ENCODE results near the gene DSG1. TPM values are rescaled to one million over a fixed set of nuclear protein-coding genes. Genes with fewer than 3 reads are reported as not detected.

DSG1 gene
- not detected in 2 replicates for total RNA-seq

GRCh38 chr18:31317860-31318259 lies at the start of gene DSG1:
TSS of gene DSG1 (plus strand) at chr18:31318160. CDS start at chr18:31318301, 141 bp downstream.

GRCh38 chr18:31376477-31376876 lies 58.5 kb downstream of the DSG1 start, which contains the start of gene DSG4:
TSS of gene DSG4 (plus strand) at chr18:31376777. CDS start at chr18:31376912, 135 bp downstream.

Other genes starting within 250 kb of the DSG1 start
- 0.07 and 0.20 TPM in 2 replicates for gene DSC2, start 215.7 kb upstream of the DSG1 start, total RNA-seq
- gene DSC1, start 155.3 kb upstream of the DSG1 start, total RNA-seq: not detected in 2 replicates
- not detected in 2 replicates for gene DSG4, start 58.6 kb downstream of the DSG1 start, total RNA-seq
- gene DSG3, start 129.6 kb downstream of the DSG1 start, total RNA-seq: not detected in 2 replicates
- gene DSG2, start 180.0 kb downstream of the DSG1 start, total RNA-seq: 1.3 and 3.1 TPM in 2 replicates

Measured in mammary microvascular endothelial cell (primary cell).